Upper lobe of left lung (tissue), 4 donors: Measurements from ENCODE around the gene MITF.

Experiments used
- POLR2A ChIP-seq, 4 donors: fragments of 450-650 bp; IDR thresholded peaks; one replicate each; pipeline ENCODE4 v1.5.1; 2016 to 2017; ENCODE audit warnings: antibody characterized with exemption in 4 of 4, mild to moderate bottlenecking in 2 of 4
- POLR2AphosphoS5 ChIP-seq, 2 donors: sonication (generic); formaldehyde crosslinking; IDR thresholded peaks; one replicate each; pipeline ENCODE4 v1.5.1; 2017; ENCODE audit warnings: antibody characterized with exemption in 2 of 2
- TF ChIP-seq, protein P1 (sequence below), 6 experiments: fragments of 450-650 bp in 4 of 6; fragments of 200-600 bp in 2 of 6; sonication (generic) in 2 of 6; IDR thresholded peaks; one replicate each; pipeline ENCODE4 v1.5.1; 2016 to 2019; ENCODE audit warnings: antibody characterized with exemption in 6 of 6

DNA sequence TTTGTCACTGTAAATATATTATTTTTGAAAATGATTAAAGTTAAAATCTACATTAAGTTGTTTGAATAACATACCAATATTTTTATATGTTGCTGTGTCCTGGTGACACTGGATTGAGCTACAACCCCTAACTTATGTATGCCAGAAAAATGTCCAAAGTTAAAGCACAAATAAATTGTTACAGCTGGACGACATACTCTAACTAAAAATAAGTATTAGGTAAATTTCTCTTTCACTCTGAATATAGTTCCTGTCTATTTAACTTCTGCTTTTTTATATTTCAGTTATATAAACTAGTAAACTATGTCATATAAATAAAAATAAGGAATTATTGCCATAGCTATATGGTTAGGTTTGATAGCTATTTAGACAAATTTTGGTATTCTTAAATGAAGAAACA lies 141.8 kb downstream of the MITF start:
- TF ChIP-seq, protein P1, sequence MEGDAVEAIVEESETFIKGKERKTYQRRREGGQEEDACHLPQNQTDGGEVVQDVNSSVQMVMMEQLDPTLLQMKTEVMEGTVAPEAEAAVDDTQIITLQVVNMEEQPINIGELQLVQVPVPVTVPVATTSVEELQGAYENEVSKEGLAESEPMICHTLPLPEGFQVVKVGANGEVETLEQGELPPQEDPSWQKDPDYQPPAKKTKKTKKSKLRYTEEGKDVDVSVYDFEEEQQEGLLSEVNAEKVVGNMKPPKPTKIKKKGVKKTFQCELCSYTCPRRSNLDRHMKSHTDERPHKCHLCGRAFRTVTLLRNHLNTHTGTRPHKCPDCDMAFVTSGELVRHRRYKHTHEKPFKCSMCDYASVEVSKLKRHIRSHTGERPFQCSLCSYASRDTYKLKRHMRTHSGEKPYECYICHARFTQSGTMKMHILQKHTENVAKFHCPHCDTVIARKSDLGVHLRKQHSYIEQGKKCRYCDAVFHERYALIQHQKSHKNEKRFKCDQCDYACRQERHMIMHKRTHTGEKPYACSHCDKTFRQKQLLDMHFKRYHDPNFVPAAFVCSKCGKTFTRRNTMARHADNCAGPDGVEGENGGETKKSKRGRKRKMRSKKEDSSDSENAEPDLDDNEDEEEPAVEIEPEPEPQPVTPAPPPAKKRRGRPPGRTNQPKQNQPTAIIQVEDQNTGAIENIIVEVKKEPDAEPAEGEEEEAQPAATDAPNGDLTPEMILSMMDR (IDR thresholded peaks at IDR 0.05) = no peak
- no peak for TF ChIP-seq POLR2A (IDR thresholded peaks at IDR 0.05)
- no peak for TF ChIP-seq POLR2AphosphoS5 (IDR thresholded peaks at IDR 0.05)
